Astrocyte of the cerebellum (primary cell): Measurements from ENCODE around the gene SMC6.

ENCODE experiments used
- DNase-seq: peaks from one replicate; pipeline ENCODE4 v3.0.0-alpha.2; 2011; ENCODE audit warnings: low read depth
- H3K4me3 ChIP-seq: 2 replicates; pipeline ENCODE4 v1.5.1; 2011; ENCODE audit warnings: mild to moderate bottlenecking, low read depth, low read length, moderate library complexity
- CTCF ChIP-seq: IDR thresholded peaks from 2 replicates; pipeline ENCODE4 v1.5.1; 2012; ENCODE audit warnings: low read length, low read depth, moderate library complexity, mild to moderate bottlenecking; ENCODE audit errors: missing control alignments
- in situ Hi-C: cut with HindIII; loops from 2 replicates; pipeline ENCODE4 v1.10.0; 2017; ENCODE audit warnings: low sequenced_read_pairs

The SMC6 gene

GRCh38 chr2:17795309-17795708 lies 41.7 kb upstream of the SMC6 start:
- no peak for DNase-seq
- no peak for TF ChIP-seq CTCF
- in situ Hi-C loops = no loop called here
- no peak overlapping the region for H3K4me3 ChIP-seq

- H3K4me3 ChIP-seq = no peak overlapping the region
- no peak for TF ChIP-seq CTCF
- DNase-seq = no peak
- in situ Hi-C loops = no loop called here
These were observed 40.3 kb upstream of the SMC6 start for GRCh38 chr2:17793803-17794354.

- no peak for TF ChIP-seq CTCF
- in situ Hi-C loops = no loop called here
- H3K4me3 ChIP-seq = no peak overlapping the region
- no peak for DNase-seq
These were observed 39.7 kb upstream of the SMC6 start for GRCh38 chr2:17793296-17793695.

- H3K4me3 ChIP-seq = no peak overlapping the region
- in situ Hi-C loops = no loop called here
- no peak for TF ChIP-seq CTCF
- DNase-seq = no peak
These were observed 38.9 kb upstream of the SMC6 start for GRCh38 chr2:17792515-17792914.

GRCh38 chr2:17791817-17792130 lies 38.2 kb upstream of the SMC6 start:
- DNase-seq = no peak
- in situ Hi-C loops = no loop called here
- no peak overlapping the region for H3K4me3 ChIP-seq
- TF ChIP-seq CTCF = no peak

- TF ChIP-seq CTCF = no peak
- in situ Hi-C loops = no loop called here
- no peak overlapping the region for H3K4me3 ChIP-seq
- peak; percentile 78 for DNase-seq
These were observed 37.7 kb upstream of the SMC6 start for GRCh38 chr2:17791121-17791816.
